HG02885 (cell line): ENCODE measurements around the gene KCNQ1.

Experiments
- ATAC-seq: cut with Tn5 transposase; IDR thresholded peaks from one replicate; pipeline ENCODE4 v1.9.1; 2021; ENCODE audit warnings: mild to moderate bottlenecking; ENCODE audit not compliant: unreplicated experiment, poor library complexity

KCNQ1 gene

GRCh38 chr11:2792381-2793250, 347.8 kb downstream of the KCNQ1 start:
- ATAC-seq: no peak

- ATAC-seq: no peak
These were observed 348.9 kb downstream of the KCNQ1 start for GRCh38 chr11:2793701-2794045.

GRCh38 chr11:2794046-2794967, 349.5 kb downstream of the KCNQ1 start:
- no peak for ATAC-seq

GRCh38 chr11:2794968-2795322, 350.1 kb downstream of the KCNQ1 start:
- no peak for ATAC-seq

- ATAC-seq: no peak
These were observed 350.7 kb downstream of the KCNQ1 start for GRCh38 chr11:2795491-2795991.

- no peak for ATAC-seq
These were observed 351.3 kb downstream of the KCNQ1 start for GRCh38 chr11:2796091-2796490.

GRCh38 chr11:2796508-2797113, 351.8 kb downstream of the KCNQ1 start:
- no peak for ATAC-seq

- no peak for ATAC-seq
These were observed 352.4 kb downstream of the KCNQ1 start for GRCh38 chr11:2797121-2797711.

GRCh38 chr11:2797741-2798361, 353.0 kb downstream of the KCNQ1 start:
- no peak for ATAC-seq

GRCh38 chr11:2798951-2799761, 354.3 kb downstream of the KCNQ1 start:
- ATAC-seq: no peak

- ATAC-seq: no peak
These were observed 355.3 kb downstream of the KCNQ1 start for GRCh38 chr11:2799881-2800654.

GRCh38 chr11:2800655-2801531, 356.1 kb downstream of the KCNQ1 start:
- no peak for ATAC-seq

GRCh38 chr11:2801711-2802388, 357.0 kb downstream of the KCNQ1 start:
- no peak for ATAC-seq

GRCh38 chr11:2802389-2803185, 357.8 kb downstream of the KCNQ1 start:
- no peak for ATAC-seq

GRCh38 chr11:2803186-2804091, 358.6 kb downstream of the KCNQ1 start:
- ATAC-seq: no peak
